Activated CD4-positive, CD25-positive, alpha-beta regulatory T cell treated with anti-CD3 and anti-CD28 coated beads, Interleukin-2, amount 50 U/mL, for 16 hours (primary cell): ENCODE results near the gene TMED9.
"Not testable (repeated sequence)": the region's sequence is repeated elsewhere in the genome, so short reads cannot be mapped to it uniquely, and the experiment has no call there.

Source experiments
- DNase-seq: peaks from one replicate; pipeline ENCODE4 v3.0.0-alpha.2; 2020; ENCODE audit warnings: low read depth, low spot score

The TMED9 gene

DNA sequence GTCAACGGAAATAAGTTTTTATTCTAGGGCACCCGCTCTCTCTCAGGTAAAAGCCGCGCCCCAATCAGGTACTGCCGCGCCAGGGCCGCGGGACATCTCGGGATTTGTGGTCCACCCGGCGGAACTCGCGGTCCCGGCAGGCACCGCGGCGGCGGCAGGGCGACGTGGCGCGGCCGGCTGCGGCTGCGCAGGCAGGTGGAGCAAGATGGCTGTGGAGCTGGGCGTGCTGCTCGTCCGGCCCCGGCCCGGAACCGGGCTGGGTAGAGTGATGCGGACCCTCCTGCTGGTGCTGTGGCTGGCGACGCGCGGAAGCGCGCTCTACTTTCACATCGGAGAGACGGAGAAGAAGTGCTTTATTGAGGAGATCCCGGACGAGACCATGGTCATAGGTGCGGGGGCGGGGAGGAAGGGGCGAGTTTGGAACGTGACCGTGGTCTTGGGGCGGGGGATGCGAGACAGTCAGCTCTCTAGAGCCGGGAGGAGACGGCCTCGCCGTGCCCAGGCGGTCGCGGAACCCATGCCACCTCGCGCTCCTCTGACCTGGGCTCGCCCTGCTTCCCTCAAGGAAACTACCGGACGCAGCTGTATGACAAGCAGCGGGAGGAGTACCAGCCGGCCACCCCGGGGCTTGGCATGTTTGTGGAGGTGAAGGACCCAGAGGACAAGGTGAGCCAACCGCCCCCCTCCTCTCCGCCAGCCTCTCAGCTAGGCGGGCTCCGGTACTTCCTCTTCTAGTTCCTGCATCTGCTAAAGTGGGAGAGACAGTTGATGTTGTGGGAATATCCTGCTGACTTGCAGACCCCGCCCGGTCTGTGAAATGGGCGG lies at the start of gene TMED9:
Gene TMED9 (plus strand): TSS at position 194 of the 825 bp plus-strand sequence. CDS start 12 bp downstream, at position 206.
- peak; percentile 77 for DNase-seq

DNA sequence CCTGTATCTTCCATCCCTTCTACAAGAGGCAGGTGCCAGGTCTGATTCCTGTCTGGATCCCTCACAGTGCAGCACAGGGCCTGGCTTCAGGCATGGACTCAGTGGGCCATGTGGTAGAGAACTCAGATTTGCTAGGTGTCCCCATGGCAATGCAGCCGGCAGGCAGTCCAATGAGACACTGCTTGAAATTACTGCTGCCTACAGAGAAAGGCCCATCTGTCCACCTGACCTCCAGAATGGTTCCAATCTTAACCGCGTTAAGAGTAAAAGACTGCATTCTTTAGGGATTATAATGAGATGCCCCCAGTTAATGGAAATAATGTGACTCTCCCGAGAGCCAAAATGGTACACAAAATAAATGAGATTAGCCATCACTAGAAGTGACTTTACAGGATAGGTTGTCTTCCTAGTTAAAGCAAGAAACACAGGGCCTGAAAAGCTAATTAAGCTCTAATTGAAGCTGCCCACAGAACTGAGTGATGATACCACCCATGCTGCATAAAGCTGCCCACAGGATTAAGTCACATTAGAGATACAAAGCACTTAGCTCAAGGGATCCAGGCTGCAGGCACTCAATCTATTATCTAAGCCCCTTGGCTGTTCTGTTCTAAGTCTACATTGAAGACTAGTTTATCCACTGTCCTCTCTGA lies 49.1 kb upstream of the TMED9 start:
- DNase-seq = no peak

DNA sequence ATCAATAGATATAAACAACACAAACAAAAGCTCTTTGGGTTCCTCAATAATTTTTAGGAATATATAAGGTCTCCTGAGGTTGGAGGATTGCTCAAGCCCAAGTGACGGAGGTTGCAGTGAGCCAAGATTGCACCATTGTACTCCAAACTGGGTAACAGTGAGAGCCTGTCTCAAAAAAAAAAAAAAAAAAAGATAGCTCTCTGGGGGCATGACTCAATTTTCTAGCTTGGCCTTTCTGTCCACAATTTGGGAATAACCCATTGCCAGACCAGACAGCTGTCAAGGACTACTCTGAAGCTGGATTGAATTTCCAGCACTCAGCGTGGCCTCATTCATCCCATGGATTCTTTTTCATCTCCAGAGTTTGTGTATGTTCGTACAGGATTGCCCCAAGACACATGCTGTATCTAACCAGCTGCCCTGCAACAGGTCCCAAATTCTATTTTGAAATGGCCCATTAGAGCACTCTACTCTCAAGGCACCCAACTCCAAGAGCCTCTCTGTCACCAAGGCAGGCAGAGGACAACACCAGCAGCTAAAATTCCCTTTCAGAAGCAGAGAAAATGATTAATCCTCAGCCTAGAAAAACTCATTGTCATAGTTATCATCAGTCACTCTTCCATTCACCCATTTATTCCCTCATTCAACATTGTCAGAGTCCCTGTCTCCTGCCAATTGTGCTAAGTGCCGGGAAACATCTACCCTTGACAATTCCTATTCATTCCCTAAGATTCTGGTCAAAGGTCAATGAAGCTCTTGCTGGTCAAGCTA lies 46.3 kb upstream of the TMED9 start:
- no peak for DNase-seq

DNA sequence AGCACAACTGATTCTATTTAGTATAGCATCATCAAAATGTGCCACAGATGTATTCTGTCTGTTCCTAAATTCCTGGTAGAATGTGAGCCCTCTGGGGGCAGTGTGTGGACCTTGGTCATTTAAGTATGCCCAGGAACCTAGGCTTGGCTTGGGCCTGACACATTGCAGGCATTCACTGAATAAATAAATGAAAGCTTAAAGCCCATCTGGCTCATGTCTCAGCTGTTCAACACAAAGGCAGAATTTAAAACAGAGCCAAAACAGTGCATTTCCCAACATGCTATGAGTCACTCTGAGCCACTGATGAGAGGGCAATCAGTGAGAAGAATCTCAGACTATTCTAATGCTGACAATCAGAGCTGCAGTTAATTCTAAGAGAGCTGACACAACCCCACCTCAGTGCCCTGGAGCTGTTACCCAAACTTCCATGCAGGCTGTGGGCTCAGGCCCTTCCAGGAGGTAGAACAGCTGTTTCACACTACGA lies 45.7 kb upstream of the TMED9 start:
- DNase-seq = no peak

DNA sequence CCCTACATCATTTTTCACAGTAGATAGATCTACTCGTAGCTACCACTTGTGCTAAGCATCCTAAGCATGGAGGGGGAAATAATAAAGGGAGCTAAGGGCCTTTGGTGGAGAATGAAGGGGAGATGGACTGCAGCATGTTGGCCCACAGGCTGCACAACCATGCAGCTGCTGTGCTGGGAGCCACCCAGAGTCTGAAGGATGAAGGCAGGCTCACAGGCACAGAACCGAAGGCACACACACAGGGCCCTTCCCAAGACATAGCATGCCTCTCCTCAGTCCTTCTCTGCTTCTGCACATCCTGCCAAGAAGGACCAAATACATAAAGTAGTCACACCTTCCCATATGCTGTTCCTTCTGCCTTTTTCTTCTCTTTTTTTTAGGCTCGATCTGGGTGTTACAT lies 44.3 kb upstream of the TMED9 start:
- no peak for DNase-seq

DNA sequence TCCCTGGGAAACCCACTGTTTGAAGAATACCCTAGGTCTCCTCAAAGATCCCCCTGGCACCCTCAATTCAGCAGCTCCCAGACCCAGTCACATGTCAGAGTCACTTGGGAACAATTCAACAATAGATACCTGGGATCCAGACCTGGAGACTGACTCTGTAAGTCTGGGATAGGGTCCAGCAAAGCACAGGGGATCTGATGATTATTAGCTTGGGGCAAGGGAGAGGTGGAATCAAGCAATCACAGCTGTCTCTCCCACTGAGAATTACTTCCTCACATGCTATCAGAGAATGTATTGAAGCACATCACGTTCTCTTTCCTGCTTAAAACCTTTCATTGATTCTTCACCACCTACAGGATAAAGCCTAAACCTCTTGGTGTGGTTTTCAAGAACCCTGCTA lies 43.5 kb upstream of the TMED9 start:
- no peak for DNase-seq

DNA sequence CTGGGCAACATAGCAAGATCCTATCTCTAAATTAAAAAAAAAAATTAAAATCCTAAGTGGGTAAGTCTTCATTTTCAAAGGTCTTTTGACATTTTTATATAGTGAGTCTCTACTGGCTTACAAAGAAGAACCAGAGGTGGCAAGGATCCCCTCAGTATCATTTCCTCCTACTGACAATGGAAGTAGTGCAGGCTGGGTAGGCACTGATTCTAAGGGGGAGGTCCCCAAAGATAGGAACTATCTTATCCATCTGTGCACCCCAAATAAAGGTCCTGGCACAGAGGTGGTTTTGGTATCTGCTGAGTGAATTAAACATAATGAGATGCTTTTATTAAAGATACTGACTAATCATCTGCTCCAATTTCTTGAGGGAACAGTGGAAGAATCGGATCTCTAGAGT lies 41.9 kb upstream of the TMED9 start:
- DNase-seq = no peak

DNA sequence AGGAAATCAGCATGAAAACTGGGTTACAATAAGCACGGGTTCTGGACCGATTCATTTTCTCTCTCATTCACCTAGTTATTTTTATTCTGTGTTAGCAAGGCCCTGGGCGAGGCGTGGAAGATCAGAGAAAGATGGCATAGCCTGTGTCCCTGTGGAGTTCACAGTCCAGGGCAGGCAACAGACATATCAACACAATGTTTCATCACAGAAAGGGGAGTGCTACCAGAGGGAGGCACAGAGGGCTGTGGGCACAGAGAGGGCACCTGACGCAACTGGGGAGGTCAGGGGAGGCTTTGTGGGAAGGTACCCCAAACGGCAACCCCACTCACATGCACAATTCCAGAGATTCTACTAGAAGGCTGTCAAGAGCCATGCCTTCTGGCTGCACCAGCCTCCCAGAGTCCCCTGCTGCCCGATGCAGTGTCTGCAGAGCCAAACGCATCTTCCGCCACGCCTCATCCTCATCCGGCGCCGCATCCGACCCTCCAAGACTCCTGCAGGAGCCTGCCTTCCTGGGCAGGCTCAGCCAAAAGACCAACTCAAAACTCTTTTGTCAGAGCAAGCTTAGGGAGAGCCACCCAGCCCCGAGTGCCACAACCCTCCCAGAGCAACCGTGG lies 39.1 kb upstream of the TMED9 start:
- DNase-seq = no peak

DNA sequence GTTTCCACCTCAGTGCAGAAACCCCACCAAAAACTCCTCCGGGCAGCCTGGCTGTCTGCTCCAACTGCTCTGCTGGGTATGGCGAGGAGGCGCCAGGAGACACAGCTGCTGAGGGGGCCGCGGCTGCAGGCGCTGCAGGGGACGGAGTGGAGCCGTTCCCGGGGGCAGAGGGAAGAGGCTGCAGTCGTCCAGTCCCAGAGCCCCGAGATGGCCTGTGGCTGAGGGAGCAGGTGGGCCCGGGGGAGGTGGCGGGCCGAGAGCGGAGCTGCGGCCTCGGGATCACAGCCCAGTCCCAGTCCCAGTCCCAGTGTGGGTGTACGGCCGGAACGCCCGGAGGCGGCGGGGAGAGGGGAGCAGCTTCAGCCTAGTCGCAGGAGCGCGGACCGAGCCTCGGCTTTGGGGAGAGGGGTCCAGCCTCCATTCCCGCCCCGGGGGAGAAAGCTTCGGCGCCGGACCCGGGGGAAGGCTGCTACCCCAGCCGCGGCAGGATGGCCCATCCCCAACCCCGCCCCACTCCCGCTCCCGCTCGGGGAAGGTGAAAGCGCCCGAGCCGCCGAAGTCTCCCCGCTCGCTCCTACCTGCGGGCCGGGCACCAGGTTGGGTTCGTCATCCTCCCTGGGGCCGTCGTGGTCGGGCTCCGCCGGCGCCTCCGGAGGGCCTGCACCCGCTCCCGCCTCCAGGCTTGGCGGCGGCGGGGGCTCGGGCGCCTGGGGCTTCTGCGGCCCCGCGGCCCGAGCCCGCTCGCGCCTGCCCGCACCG lies 38.2 kb upstream of the TMED9 start:
- DNase-seq = peak; percentile 21

DNA sequence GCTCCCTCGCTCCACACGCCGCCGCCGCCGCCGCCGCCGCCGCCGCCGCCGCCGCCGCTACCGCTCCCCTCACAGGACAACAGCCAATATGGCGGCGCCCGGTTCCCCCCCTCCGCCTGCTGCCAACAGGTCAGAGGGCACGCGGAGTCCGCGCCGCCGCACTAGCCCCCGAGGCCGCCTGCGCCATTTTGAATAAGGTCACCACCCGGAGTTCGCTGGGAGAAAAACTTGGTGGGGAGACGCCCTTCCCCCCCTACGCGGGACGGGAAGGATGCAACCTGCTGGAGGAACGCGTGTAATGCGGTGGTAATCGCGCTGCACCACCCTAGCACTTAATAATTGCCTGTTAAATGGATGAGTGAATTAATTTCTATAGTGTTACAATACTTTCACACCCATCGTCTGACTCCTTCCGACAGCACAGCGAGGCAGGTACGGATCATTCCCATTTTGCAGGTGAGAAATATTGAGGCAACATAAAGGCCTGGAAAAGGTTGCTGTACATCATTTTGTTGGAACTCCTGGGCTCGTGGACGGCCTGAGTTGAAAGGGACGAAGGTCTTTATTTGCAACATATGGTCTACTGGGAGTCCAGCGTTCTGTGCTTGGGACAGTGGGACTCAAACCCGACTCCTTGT lies 37.4 kb upstream of the TMED9 start, which contains the start of gene FAM193B:
Gene FAM193B (minus strand): TSS at position 90 of the 638 bp plus-strand sequence. CDS start 105 bp downstream, outside the sequence.
- DNase-seq = peak; percentile 88

DNA sequence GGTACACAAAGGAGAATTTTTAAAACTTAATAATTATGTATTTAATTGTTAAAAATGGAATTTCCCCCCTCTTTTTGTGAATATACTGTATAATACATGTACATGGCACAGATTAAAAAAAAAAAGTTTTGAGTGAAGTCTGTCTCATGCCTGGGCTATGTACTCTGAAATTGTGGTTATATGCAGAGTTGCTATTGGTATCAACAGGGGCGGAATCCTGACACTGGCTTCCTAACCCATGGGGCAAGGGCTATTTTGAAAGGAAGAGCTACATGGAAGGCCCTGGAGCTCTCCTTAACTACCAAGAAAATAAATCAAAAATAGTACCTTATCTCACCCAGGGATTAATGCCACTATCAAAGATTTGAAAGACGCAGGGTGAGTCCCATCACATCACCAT lies 36.8 kb upstream of the TMED9 start:
- no peak for DNase-seq

DNA sequence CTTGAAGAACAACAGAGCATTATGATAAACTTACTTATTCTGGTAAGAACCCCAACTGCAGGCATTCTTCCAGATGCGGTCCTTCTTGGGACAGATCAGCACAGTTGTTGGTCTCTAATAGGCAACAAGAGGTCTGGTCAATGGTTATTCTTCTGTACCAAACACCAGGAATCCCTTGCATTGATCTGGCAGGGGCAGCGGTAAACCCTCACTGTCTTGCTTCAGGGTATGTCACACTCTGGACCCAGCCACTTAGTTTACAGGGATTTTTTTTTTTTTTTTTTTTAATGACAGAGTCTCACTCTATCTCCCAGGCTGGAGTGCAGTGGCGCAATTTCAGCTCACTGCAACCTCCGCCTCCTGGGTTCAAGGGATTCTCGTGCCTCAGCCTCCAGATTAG lies 36.3 kb upstream of the TMED9 start:
- DNase-seq = no peak

DNA sequence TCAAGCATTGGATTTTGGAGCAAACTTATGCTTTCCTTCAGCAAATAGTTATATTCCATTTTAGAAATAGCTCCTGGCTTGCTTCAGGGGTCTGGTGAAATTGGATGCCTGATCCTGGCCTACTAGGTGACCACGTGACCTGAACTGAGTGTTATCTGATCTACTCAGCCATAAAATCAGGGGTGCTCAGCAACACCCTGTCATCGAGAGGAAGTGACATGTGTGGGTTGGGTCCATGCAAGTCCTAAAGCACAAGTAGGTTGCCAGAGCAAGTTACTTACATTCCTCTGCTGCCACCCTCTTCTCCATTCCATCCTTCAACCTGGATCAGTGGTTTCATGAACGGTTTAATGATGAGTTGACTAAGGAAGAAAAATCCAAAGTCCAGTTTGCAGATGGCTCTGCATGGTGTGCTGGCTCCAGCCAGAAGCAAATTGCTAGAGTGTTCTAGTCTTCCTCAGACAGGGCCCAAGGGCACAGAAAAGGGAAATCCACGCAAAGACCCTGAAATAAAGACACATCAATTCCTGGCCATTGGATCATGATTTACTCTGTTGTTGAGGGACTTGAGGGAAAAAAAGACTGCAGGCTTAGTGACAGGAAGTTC lies 34.9 kb upstream of the TMED9 start:
- DNase-seq = no peak

DNA sequence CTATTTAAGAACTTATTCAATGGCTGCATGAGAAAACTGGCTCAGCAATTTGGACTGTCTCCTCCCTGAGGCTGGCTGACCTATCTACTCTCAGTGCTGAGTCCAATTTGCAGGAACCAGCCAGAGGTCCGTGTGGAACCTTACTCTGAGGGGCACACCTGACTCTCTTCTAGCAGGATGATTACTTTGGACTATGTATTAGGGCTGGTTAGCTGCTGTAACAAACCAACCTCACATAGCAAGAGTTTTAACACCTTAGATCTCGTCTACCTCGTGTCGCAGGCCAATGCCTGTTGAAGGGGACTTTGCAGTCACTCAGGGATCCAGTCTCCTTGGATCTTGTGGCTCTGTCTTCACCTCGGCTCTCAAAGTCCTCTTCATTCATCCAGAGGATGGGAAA lies 34.2 kb upstream of the TMED9 start:
- DNase-seq = no peak

DNA sequence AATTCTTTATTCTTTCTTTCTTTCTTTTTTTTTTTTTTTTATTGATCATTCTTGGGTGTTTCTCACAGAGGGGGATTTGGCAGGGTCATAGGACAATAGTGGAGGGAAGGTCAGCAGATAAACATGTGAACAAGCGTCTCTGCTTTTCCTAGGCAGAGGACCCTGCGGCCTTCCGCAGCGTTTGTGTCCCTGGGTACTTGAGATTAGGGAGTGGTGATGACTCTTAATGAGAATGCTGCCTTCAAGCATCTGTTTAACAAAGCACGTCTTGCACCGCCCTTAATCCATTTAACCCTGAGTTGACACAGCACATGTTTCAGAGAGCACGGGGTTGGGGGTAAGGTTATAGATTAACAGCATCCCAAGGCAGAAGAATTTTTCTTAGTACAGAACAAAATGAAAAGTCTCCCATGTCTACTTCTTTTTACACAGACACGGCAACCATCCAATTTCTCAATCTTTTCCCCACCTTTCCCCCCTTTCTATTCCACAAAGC lies 32.5 kb upstream of the TMED9 start:
- DNase-seq = not testable (repeated sequence)

DNA sequence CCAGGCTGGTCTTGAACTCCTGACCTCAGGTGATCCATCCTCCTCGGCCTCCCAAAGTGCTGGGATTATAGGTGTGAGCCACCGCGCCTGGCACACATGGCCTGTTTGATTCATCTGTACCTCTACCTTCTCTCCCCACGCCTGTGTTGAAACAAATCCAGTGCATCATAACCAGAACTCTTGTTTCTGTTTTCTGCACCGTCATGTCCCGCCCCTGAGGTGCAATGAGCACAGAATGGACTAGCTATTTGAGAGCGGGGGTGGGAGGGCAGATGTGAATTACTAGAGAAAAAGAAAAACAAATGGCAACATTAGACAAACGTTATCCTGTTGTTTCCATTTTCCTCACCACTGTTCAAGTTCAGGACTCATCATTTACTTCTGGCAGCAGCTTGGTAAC lies 27.0 kb upstream of the TMED9 start:
- DNase-seq = no peak

DNA sequence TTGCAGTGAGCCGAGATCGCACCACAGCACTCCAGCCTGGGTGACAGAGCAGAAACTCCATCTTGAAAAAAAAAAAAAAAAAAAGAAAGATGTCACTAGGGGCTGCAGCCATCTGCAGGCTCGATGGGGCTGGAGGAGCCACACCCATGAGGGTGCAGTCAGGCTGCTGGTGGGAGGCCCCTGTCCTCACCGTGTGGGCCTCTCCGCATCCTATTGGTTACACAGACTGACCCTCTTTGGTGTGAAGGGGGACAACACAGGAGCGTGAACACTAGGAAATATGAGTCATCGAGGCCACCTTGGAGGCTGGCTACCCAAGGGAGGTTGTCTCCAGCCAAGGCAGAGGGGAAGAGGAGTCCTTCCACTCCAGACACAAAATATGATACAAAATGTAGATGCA lies 23.7 kb upstream of the TMED9 start:
- no peak for DNase-seq

DNA sequence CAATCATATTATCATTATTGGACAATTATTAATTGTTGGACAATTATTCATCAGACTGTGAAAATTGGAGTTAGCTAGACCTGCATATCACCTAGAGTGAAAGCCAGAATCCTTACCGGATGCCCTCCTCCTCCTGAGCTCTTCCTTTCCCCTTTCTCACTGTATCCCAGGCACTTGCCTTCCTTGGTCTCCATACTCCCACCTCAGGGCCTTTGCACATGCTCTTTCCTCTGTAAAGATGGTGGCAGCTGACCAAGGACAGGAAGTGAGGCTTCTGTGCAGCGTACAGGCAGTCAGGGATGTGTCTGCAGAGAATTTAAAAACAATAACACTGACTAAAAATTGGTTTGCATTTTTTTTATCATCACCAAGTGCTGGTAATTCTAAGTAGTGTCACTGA lies 22.1 kb upstream of the TMED9 start:
- DNase-seq = no peak

DNA sequence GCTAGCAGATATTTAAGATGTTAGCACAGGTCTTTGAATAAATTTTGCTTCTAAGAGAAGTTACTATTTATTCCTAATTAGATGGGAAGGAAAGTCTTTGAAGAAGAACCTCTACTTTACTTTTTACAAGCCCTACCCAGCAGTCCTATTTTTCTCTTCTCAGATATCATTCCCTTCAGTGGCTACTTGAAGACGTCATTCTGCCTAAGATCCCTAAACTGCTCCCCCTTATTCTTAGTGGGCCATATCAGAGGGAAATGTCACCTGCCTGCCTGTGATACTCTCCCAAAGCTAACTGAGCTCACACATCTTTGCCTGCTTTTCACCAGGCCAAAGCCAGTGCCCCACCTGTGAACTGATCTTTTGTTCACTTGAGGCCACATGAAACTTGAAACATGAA lies 16.5 kb upstream of the TMED9 start:
- DNase-seq = no peak

DNA sequence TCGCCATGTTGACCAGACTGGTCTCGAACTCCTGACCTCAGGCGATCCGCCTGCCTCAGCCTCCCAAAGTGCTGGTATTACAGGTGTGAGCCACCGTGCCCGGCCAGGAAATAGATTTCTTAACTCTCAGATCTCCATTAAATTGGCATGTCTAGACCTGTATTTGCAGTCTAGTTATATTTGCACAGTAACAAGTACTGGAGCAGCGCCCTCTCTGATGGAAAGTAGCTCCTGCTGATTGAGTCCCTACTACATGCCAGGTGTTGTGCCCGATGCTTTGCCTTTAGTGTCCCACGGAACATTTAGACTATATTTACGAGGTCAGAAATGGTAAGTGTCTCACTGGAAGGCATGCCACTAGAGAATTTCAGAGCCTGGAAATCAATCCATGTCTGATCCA lies 15.8 kb upstream of the TMED9 start:
- no peak for DNase-seq
